Stomach (tissue), 4 donors: ENCODE measurements around the gene STN1.
A peak's percentile ranks its signal among the peaks of the same experiment; 100 is the strongest.

Source experiments
- EP300 ChIP-seq: sonication (generic); formaldehyde crosslinking; IDR thresholded peaks from one replicate; pipeline ENCODE4 v1.6.1; 2017; ENCODE audit warnings: antibody characterized with exemption
- POLR2A ChIP-seq, 4 donors: fragments of 450-650 bp; IDR thresholded peaks; one replicate each; pipeline ENCODE4 v1.6.1; 2016; ENCODE audit warnings: antibody characterized with exemption in 4 of 4, control low read depth in 2 of 4, mild to moderate bottlenecking in 1 of 4, moderate library complexity in 1 of 4
- POLR2AphosphoS5 ChIP-seq, 3 donors: sonication (generic); formaldehyde crosslinking; IDR thresholded peaks; one replicate each; pipeline ENCODE4 v1.6.1; 2016; ENCODE audit warnings: antibody characterized with exemption in 3 of 3
- TF ChIP-seq, protein P1 (sequence below), 7 experiments: fragments of 450-650 bp in 4 of 7; fragments of 200-600 bp in 3 of 7; sonication (generic) in 3 of 7; IDR thresholded peaks; one replicate each; pipeline ENCODE4 v1.5.1; 2016 to 2019; ENCODE audit warnings: antibody characterized with exemption in 7 of 7, control low read depth in 2 of 7, mild to moderate bottlenecking in 1 of 7

DNA sequence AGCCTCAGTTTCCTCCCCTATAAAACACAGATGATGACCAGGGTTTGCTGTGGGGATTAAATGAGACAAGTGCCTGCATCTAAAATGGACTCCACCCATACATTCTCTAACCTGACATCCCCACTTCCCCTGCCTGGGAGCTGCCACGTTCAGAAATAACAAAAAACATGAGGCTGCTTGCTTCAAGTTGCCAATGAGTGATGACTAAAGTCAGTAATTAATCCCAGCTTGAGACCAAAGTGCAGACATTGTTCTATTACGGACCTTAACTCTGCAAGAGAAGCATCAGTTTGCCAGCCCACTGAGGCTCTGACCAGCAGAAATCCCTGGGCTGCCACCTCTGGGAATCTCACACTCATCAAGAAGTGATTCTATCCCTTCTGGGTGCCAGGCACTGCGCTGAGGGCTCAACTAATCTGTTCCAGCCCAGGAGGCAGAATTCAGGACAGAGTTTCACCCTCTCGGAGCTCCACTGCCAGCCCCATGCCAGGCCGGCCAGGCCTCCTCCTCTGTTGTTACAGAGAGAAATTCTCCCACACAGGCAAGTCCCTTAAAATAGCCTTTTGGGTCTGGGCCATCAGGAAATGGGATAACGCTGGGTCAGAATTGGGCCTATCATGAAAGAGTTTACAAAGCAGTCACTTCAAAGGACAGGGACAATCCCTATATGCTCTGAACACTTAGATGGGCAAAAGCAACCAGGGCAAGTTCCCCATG lies 74.0 kb downstream of the STN1 start:
- TF ChIP-seq, protein P1, sequence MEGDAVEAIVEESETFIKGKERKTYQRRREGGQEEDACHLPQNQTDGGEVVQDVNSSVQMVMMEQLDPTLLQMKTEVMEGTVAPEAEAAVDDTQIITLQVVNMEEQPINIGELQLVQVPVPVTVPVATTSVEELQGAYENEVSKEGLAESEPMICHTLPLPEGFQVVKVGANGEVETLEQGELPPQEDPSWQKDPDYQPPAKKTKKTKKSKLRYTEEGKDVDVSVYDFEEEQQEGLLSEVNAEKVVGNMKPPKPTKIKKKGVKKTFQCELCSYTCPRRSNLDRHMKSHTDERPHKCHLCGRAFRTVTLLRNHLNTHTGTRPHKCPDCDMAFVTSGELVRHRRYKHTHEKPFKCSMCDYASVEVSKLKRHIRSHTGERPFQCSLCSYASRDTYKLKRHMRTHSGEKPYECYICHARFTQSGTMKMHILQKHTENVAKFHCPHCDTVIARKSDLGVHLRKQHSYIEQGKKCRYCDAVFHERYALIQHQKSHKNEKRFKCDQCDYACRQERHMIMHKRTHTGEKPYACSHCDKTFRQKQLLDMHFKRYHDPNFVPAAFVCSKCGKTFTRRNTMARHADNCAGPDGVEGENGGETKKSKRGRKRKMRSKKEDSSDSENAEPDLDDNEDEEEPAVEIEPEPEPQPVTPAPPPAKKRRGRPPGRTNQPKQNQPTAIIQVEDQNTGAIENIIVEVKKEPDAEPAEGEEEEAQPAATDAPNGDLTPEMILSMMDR (IDR thresholded peaks at IDR 0.05) = no peak
- TF ChIP-seq POLR2A (IDR thresholded peaks at IDR 0.05) = no peak
- peak in 2 of 3 donors; percentile 23 to 30 for TF ChIP-seq POLR2AphosphoS5 (IDR thresholded peaks at IDR 0.05)
- TF ChIP-seq EP300 = no peak
